ENCODE data around the gene MARCHF2. TPM values are rescaled to one million over a fixed set of nuclear protein-coding genes. Genes with fewer than 3 reads are reported as not detected.

MARCHF2 gene
- total and polyA plus RNA-seq, 9 of the 15 experiments (the other 6 are each of a cell fraction or from before 2014, with no cell fraction given), result 0.39 to 6.4 (median 2.2) TPM

GRCh38 chr19:8387688-8388611 lies 25.2 kb upstream of the MARCHF2 start (continued):
- TF ChIP-seq PTBP1 (IDR thresholded peaks at IDR 0.05; ENCODE audit: low read depth, low read length) (no peak), ZFP30 (CRISPR knock-in tag; IDR thresholded peaks at IDR 0.05; ENCODE audit: borderline replicate concordance) (no peak), NCOA1 (IDR thresholded peaks at IDR 0.05; ENCODE audit: low read depth) (peak; percentile 38; the same call in 1 of the 2 replicates), CBFA2T3 (IDR thresholded peaks at IDR 0.05) (peak; percentile 94), TAF1 (IDR thresholded peaks at IDR 0.05; ENCODE audit: control insufficient read depth, extremely low read depth, insufficient read depth, low read length, severe bottlenecking) (no peak), ASH1L (IDR thresholded peaks at IDR 0.05; ENCODE audit: borderline replicate concordance, low read depth, partially characterized antibody) (no peak), JUN (IDR thresholded peaks at IDR 0.05; ENCODE audit: borderline replicate concordance, low read depth, low read length) (no peak), JUN (CRISPR knock-in tag; IDR thresholded peaks at IDR 0.05; ENCODE audit: borderline replicate concordance) (no peak), MAFF (IDR thresholded peaks at IDR 0.05; ENCODE audit: low read length) (no peak)
- TF ChIP-seq, protein P1, sequence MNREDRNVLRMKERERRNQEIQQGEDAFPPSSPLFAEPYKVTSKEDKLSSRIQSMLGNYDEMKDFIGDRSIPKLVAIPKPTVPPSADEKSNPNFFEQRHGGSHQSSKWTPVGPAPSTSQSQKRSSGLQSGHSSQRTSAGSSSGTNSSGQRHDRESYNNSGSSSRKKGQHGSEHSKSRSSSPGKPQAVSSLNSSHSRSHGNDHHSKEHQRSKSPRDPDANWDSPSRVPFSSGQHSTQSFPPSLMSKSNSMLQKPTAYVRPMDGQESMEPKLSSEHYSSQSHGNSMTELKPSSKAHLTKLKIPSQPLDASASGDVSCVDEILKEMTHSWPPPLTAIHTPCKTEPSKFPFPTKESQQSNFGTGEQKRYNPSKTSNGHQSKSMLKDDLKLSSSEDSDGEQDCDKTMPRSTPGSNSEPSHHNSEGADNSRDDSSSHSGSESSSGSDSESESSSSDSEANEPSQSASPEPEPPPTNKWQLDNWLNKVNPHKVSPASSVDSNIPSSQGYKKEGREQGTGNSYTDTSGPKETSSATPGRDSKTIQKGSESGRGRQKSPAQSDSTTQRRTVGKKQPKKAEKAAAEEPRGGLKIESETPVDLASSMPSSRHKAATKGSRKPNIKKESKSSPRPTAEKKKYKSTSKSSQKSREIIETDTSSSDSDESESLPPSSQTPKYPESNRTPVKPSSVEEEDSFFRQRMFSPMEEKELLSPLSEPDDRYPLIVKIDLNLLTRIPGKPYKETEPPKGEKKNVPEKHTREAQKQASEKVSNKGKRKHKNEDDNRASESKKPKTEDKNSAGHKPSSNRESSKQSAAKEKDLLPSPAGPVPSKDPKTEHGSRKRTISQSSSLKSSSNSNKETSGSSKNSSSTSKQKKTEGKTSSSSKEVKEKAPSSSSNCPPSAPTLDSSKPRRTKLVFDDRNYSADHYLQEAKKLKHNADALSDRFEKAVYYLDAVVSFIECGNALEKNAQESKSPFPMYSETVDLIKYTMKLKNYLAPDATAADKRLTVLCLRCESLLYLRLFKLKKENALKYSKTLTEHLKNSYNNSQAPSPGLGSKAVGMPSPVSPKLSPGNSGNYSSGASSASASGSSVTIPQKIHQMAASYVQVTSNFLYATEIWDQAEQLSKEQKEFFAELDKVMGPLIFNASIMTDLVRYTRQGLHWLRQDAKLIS (CRISPR knock-in tag; IDR thresholded peaks at IDR 0.05), result no peak
- TF ChIP-seq, protein P2, sequence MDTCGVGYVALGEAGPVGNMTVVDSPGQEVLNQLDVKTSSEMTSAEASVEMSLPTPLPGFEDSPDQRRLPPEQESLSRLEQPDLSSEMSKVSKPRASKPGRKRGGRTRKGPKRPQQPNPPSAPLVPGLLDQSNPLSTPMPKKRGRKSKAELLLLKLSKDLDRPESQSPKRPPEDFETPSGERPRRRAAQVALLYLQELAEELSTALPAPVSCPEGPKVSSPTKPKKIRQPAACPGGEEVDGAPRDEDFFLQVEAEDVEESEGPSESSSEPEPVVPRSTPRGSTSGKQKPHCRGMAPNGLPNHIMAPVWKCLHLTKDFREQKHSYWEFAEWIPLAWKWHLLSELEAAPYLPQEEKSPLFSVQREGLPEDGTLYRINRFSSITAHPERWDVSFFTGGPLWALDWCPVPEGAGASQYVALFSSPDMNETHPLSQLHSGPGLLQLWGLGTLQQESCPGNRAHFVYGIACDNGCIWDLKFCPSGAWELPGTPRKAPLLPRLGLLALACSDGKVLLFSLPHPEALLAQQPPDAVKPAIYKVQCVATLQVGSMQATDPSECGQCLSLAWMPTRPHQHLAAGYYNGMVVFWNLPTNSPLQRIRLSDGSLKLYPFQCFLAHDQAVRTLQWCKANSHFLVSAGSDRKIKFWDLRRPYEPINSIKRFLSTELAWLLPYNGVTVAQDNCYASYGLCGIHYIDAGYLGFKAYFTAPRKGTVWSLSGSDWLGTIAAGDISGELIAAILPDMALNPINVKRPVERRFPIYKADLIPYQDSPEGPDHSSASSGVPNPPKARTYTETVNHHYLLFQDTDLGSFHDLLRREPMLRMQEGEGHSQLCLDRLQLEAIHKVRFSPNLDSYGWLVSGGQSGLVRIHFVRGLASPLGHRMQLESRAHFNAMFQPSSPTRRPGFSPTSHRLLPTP (IDR thresholded peaks at IDR 0.05; ENCODE audit: borderline replicate concordance, extremely low read depth, insufficient read length), result no peak
- TF ChIP-seq, protein P3, sequence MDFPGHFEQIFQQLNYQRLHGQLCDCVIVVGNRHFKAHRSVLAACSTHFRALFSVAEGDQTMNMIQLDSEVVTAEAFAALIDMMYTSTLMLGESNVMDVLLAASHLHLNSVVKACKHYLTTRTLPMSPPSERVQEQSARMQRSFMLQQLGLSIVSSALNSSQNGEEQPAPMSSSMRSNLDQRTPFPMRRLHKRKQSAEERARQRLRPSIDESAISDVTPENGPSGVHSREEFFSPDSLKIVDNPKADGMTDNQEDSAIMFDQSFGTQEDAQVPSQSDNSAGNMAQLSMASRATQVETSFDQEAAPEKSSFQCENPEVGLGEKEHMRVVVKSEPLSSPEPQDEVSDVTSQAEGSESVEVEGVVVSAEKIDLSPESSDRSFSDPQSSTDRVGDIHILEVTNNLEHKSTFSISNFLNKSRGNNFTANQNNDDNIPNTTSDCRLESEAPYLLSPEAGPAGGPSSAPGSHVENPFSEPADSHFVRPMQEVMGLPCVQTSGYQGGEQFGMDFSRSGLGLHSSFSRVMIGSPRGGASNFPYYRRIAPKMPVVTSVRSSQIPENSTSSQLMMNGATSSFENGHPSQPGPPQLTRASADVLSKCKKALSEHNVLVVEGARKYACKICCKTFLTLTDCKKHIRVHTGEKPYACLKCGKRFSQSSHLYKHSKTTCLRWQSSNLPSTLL (IDR thresholded peaks at IDR 0.05), result no peak
- TF ChIP-seq, protein P4, sequence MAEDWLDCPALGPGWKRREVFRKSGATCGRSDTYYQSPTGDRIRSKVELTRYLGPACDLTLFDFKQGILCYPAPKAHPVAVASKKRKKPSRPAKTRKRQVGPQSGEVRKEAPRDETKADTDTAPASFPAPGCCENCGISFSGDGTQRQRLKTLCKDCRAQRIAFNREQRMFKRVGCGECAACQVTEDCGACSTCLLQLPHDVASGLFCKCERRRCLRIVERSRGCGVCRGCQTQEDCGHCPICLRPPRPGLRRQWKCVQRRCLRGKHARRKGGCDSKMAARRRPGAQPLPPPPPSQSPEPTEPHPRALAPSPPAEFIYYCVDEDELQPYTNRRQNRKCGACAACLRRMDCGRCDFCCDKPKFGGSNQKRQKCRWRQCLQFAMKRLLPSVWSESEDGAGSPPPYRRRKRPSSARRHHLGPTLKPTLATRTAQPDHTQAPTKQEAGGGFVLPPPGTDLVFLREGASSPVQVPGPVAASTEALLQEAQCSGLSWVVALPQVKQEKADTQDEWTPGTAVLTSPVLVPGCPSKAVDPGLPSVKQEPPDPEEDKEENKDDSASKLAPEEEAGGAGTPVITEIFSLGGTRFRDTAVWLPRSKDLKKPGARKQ (CRISPR knock-in tag; IDR thresholded peaks at IDR 0.05), result no peak
